Upper lobe of left lung (tissue), 4 donors: ENCODE data around the gene LAMC1.

Experiments used
- POLR2A ChIP-seq, 4 donors: fragments of 450-650 bp; IDR thresholded peaks; one replicate each; pipeline ENCODE4 v1.5.1; 2016 to 2017; ENCODE audit warnings: antibody characterized with exemption in 4 of 4, mild to moderate bottlenecking in 2 of 4
- TF ChIP-seq, protein P1 (sequence below), 6 experiments: fragments of 450-650 bp in 4 of 6; fragments of 200-600 bp in 2 of 6; sonication (generic) in 2 of 6; IDR thresholded peaks; one replicate each; pipeline ENCODE4 v1.5.1; 2016 to 2019; ENCODE audit warnings: antibody characterized with exemption in 6 of 6

DNA sequence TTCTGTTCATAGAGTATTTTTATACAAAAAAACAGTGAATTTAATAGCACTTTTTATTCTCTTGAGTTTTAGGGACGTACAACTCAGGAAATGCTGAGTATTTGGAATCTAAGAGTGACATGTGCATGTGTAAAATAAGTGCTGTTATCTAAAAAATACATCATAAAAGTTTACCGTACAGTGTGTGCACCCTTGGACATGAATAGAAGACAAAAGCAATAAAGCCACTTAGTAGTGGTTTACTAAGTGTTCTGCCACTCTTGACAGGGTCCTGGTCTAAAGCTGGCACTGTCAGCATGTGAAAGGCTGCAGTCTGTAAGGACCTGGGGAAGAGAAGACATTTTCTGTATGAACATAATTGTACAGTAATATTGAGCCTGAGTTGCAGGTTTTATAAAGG is 51.0 kb downstream of the LAMC1 start:
- TF ChIP-seq, protein P1, sequence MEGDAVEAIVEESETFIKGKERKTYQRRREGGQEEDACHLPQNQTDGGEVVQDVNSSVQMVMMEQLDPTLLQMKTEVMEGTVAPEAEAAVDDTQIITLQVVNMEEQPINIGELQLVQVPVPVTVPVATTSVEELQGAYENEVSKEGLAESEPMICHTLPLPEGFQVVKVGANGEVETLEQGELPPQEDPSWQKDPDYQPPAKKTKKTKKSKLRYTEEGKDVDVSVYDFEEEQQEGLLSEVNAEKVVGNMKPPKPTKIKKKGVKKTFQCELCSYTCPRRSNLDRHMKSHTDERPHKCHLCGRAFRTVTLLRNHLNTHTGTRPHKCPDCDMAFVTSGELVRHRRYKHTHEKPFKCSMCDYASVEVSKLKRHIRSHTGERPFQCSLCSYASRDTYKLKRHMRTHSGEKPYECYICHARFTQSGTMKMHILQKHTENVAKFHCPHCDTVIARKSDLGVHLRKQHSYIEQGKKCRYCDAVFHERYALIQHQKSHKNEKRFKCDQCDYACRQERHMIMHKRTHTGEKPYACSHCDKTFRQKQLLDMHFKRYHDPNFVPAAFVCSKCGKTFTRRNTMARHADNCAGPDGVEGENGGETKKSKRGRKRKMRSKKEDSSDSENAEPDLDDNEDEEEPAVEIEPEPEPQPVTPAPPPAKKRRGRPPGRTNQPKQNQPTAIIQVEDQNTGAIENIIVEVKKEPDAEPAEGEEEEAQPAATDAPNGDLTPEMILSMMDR (IDR thresholded peaks at IDR 0.05) = no peak
- TF ChIP-seq POLR2A (IDR thresholded peaks at IDR 0.05) = no peak
